Gastroesophageal sphincter (tissue), 4 donors: ENCODE measurements around the gene TANK. TPM values are rescaled to one million over a fixed set of nuclear protein-coding genes. Genes with fewer than 3 reads are reported as not detected.

Experiments used
- ATAC-seq: fragments of 150-250 bp; one replicate; pipeline ENCODE4 v1.9.1; 2016; ENCODE audit warnings: mild to moderate bottlenecking, moderate library complexity
- H3K27ac ChIP-seq, 4 donors: fragments of 200-600 bp; sonication (generic) in 3 of 4; 1 replicate in 3 of 4; 2 replicates in 1 of 4; pipeline ENCODE4 v1.5.1; 2016 to 2019
- H3K27me3 ChIP-seq: fragments of 200-600 bp; sonication (generic); one replicate; pipeline ENCODE4 v1.5.1; 2019
- H3K36me3 ChIP-seq, 2 donors: fragments of 200-600 bp; sonication (generic); one replicate each; pipeline ENCODE4 v1.5.1; 2019; ENCODE audit warnings: control low read depth in 1 of 2
- H3K4me1 ChIP-seq, 3 donors: fragments of 200-600 bp; sonication (generic); 1 replicate in 2 of 3; 2 replicates in 1 of 3; pipeline ENCODE4 v1.5.1; 2016 to 2019; ENCODE audit warnings: control low read depth in 2 of 3
- H3K4me3 ChIP-seq, 2 donors: fragments of 200-600 bp; sonication (generic); one replicate each; pipeline ENCODE4 v1.5.1; 2019; ENCODE audit warnings: mild to moderate bottlenecking in 1 of 2, moderate library complexity in 1 of 2
- H3K9me3 ChIP-seq, 3 donors: fragments of 200-600 bp; sonication (generic); one replicate each; pipeline ENCODE4 v1.5.1; 2017 to 2019; ENCODE audit warnings: control low read depth in 2 of 3
- EP300 ChIP-seq: sonication (generic); formaldehyde crosslinking; IDR thresholded peaks from one replicate; pipeline ENCODE4 v1.6.1; 2017; ENCODE audit warnings: antibody characterized with exemption, mild to moderate bottlenecking
- POLR2A ChIP-seq, 2 donors: fragments of 450-650 bp; IDR thresholded peaks; one replicate each; pipeline ENCODE4 v1.6.1; 2017; ENCODE audit warnings: antibody characterized with exemption in 2 of 2, mild to moderate bottlenecking in 2 of 2, moderate library complexity in 1 of 2
- POLR2AphosphoS5 ChIP-seq: sonication (generic); formaldehyde crosslinking; IDR thresholded peaks from one replicate; pipeline ENCODE4 v1.6.1; 2017; ENCODE audit warnings: antibody characterized with exemption
- WGBS, 2 donors: methylation state at CpG; one replicate each; pipeline ENCODE4 v1.1.5; 2018; ENCODE audit warnings: low coverage in 1 of 2; 5-methylcytosine and 5-hydroxymethylcytosine counted together
- total RNA-seq, 4 donors: library from RNA; depleted of rRNA; stranded (reverse); fragments of >200 nt; gene quantifications; one replicate each; pipeline ENCODE4 v1.1.0, GENCODE V29; 2016
- TF ChIP-seq, protein P1 (sequence below), 4 experiments: fragments of 200-600 bp in 2 of 4; fragments of 450-650 bp in 2 of 4; sonication (generic) in 1 of 4; IDR thresholded peaks; one replicate each; pipeline ENCODE4 v1.5.1; 2017 to 2019; ENCODE audit warnings: antibody characterized with exemption in 4 of 4, mild to moderate bottlenecking in 2 of 4, moderate library complexity in 2 of 4

Gene TANK
- total RNA-seq, 4 donors from 2014 or later = 48.3 to 88.2 (median 75.6) TPM

GRCh38 chr2:161147856-161148255, 12.4 kb upstream of the TANK start:
- no peaks in the 10 kb centered on the region for H3K36me3 ChIP-seq
- H3K4me3 ChIP-seq = no peak overlapping the region
- TF ChIP-seq, protein P1, sequence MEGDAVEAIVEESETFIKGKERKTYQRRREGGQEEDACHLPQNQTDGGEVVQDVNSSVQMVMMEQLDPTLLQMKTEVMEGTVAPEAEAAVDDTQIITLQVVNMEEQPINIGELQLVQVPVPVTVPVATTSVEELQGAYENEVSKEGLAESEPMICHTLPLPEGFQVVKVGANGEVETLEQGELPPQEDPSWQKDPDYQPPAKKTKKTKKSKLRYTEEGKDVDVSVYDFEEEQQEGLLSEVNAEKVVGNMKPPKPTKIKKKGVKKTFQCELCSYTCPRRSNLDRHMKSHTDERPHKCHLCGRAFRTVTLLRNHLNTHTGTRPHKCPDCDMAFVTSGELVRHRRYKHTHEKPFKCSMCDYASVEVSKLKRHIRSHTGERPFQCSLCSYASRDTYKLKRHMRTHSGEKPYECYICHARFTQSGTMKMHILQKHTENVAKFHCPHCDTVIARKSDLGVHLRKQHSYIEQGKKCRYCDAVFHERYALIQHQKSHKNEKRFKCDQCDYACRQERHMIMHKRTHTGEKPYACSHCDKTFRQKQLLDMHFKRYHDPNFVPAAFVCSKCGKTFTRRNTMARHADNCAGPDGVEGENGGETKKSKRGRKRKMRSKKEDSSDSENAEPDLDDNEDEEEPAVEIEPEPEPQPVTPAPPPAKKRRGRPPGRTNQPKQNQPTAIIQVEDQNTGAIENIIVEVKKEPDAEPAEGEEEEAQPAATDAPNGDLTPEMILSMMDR (IDR thresholded peaks at IDR 0.05) = no peak
- no peak for TF ChIP-seq EP300
- TF ChIP-seq POLR2AphosphoS5 = no peak
- TF ChIP-seq POLR2A (IDR thresholded peaks at IDR 0.05) = no peak
- no peak overlapping the region for H3K27ac ChIP-seq
- ATAC-seq = no peak
- WGBS, 2 donors = 82 to 100% methylated on average over 1 of the region's 1 CpG
- no peaks in the 10 kb centered on the region for H3K27me3 ChIP-seq
- peaks cover 0 to 37% (median 0%) of the 10 kb centered on the region in 3 donors for H3K9me3 ChIP-seq
- no peaks in the 10 kb centered on the region for H3K4me1 ChIP-seq

GRCh38 chr2:161150704-161151103, 9.5 kb upstream of the TANK start:
- no peaks in the 10 kb centered on the region for H3K36me3 ChIP-seq
- ATAC-seq = no peak
- H3K27me3 ChIP-seq = no peaks in the 10 kb centered on the region
- WGBS, 2 donors = 43 to 94% methylated on average over 1 to 4 of the region's 4 CpGs
- peaks cover 0 to 38% (median 0%) of the 10 kb centered on the region in 3 donors for H3K9me3 ChIP-seq
- H3K4me3 ChIP-seq = no peak overlapping the region
- no peak for TF ChIP-seq POLR2A (IDR thresholded peaks at IDR 0.05)
- TF ChIP-seq, protein P1 (IDR thresholded peaks at IDR 0.05) = no peak
- no peaks in the 10 kb centered on the region for H3K4me1 ChIP-seq
- H3K27ac ChIP-seq = no peak overlapping the region

GRCh38 chr2:161152302-161152701, 7.9 kb upstream of the TANK start:
- no peaks in the 10 kb centered on the region for H3K36me3 ChIP-seq
- no peak overlapping the region for H3K27ac ChIP-seq
- no peaks in the 10 kb centered on the region for H3K4me1 ChIP-seq
- no peak overlapping the region for H3K4me3 ChIP-seq
- H3K9me3 ChIP-seq = peaks cover 0 to 38% (median 0%) of the 10 kb centered on the region in 3 donors
- TF ChIP-seq, protein P1 (IDR thresholded peaks at IDR 0.05) = no peak
- TF ChIP-seq EP300 (no peak), POLR2AphosphoS5 (no peak), POLR2A (IDR thresholded peaks at IDR 0.05) (no peak)
- no peaks in the 10 kb centered on the region for H3K27me3 ChIP-seq
- no peak for ATAC-seq

DNA sequence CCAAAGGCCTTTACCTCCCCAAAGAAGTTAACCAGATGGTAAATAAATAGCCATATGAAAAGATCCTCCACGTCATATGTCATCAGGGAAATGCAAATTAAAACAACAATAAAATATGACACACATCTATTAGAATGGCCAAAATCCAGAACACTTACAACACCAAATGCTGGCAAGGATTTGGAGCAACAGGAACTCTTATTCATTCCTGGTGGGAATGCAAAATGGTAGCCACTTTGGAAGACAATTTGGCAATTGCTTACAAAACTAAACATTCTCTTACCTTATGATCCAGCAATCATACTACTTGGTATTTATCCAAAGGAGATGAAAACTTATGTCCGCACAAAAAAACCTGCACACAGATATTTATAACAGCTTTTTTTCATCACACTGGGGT, 1.3 kb upstream of the TANK start:
- WGBS, 2 donors = 57 to 70% methylated on average over 2 of the region's 2 CpGs
- H3K27me3 ChIP-seq = no peaks in the 10 kb centered on the region
- no peak for ATAC-seq
- H3K9me3 ChIP-seq = no peaks in the 10 kb centered on the region
- peaks cover 4 to 35% (median 10%) of the 10 kb centered on the region in 3 donors for H3K4me1 ChIP-seq
- peaks cover 0 to 10% of the 10 kb centered on the region in 2 donors for H3K36me3 ChIP-seq
- H3K4me3 ChIP-seq = no peak overlapping the region
- H3K27ac ChIP-seq = peak overlapping the region in 3 of 4 donors; percentile 88 to 99 (median 96)
- TF ChIP-seq, protein P1 (IDR thresholded peaks at IDR 0.05) = no peak
- no peak for TF ChIP-seq POLR2AphosphoS5

- Histone ChIP-seq H3K9me3 (no peaks in the 10 kb centered on the region), H3K27me3 (no peaks in the 10 kb centered on the region), H3K4me3 (peak overlapping the region; percentile 76 to 78), H3K27ac (peak overlapping the region; percentile 88 to 99 (median 94)), H3K4me1 (peaks cover 6 to 37% (median 12%) of the 10 kb centered on the region in 3 donors), H3K36me3 (peaks cover 0 to 12% of the 10 kb centered on the region in 2 donors)
- TF ChIP-seq POLR2AphosphoS5 = no peak
- TF ChIP-seq, protein P1 (IDR thresholded peaks at IDR 0.05) = no peak
- TF ChIP-seq POLR2A (IDR thresholded peaks at IDR 0.05) = no peak
- no peak for TF ChIP-seq EP300
- 13 to 15% methylated on average over 6 to 8 of the region's 9 CpGs for WGBS, 2 donors
- ATAC-seq = no peak
These were observed 587 bp upstream of the TANK start for GRCh38 chr2:161159456-161160225.
